ENCODE results near the gene NDUFB5.

Gene NDUFB5

GRCh38 chr3:179604321-179605078, at the start of gene NDUFB5, which contains the start of gene MRPL47:
Gene NDUFB5 (plus strand): TSS chr3:179604794. CDS start chr3:179604816, 22 bp downstream.
Gene MRPL47 (minus strand): TSS chr3:179604638. CDS start chr3:179604624, 14 bp downstream.
- peak; percentile 94 for DNase-seq

- peak; percentile 12 for DNase-seq
Observed at GRCh38 chr3:179558742-179559364, 45.7 kb upstream of the NDUFB5 start.

GRCh38 chr3:179560791-179561190, 43.8 kb upstream of the NDUFB5 start:
- DNase-seq: no peak

- peak; percentile 98 for DNase-seq
Observed at GRCh38 chr3:179562591-179563270, 41.9 kb upstream of the NDUFB5 start, which contains the start of gene ACTL6A. Gene ACTL6A (plus strand): TSS chr3:179562926. CDS start chr3:179563093, 167 bp downstream.

GRCh38 chr3:179563271-179563783, 41.3 kb upstream of the NDUFB5 start:
- DNase-seq: peak; percentile 48

GRCh38 chr3:179565496-179565895, 39.1 kb upstream of the NDUFB5 start:
- no peak for DNase-seq

- no peak for DNase-seq
Observed at GRCh38 chr3:179580992-179581391, 23.6 kb upstream of the NDUFB5 start.

GRCh38 chr3:179589143-179589542, 15.5 kb upstream of the NDUFB5 start:
- DNase-seq: no peak

GRCh38 chr3:179590669-179591068, 13.9 kb upstream of the NDUFB5 start:
- no peak for DNase-seq

- DNase-seq: no peak
Observed at GRCh38 chr3:179591313-179591712, 13.3 kb upstream of the NDUFB5 start.

GRCh38 chr3:179599531-179599930, 5.1 kb upstream of the NDUFB5 start:
- no peak for DNase-seq

- DNase-seq: peak; percentile 16
Observed at GRCh38 chr3:179603321-179603720, 1.3 kb upstream of the NDUFB5 start.

- no peak for DNase-seq
Observed at GRCh38 chr3:179603831-179604230, 763 bp upstream of the NDUFB5 start.

GRCh38 chr3:179606534-179607085, 2.0 kb downstream of the NDUFB5 start:
- DNase-seq: no peak

- peak; percentile 64 for DNase-seq
Observed at GRCh38 chr3:179608931-179609720, 4.5 kb downstream of the NDUFB5 start.

- no peak for DNase-seq
Observed at GRCh38 chr3:179610066-179610465, 5.5 kb downstream of the NDUFB5 start.

GRCh38 chr3:179613807-179614206, 9.2 kb downstream of the NDUFB5 start:
- no peak for DNase-seq

- DNase-seq: no peak
Observed at GRCh38 chr3:179615458-179616173, 11.0 kb downstream of the NDUFB5 start.

GRCh38 chr3:179622023-179622422, 17.4 kb downstream of the NDUFB5 start:
- no peak for DNase-seq

GRCh38 chr3:179624451-179624850, 19.9 kb downstream of the NDUFB5 start:
- DNase-seq: no peak

- no peak for DNase-seq
Observed at GRCh38 chr3:179630753-179631451, 26.3 kb downstream of the NDUFB5 start.
